Adrenal gland (tissue), 5 donors: ENCODE measurements around the gene POLR2J2.
"Not testable (repeated sequence)": the region's sequence is repeated elsewhere in the genome, so short reads cannot be mapped to it uniquely, and the experiment has no call there.

Source experiments
- POLR2A ChIP-seq, 2 donors: fragments of 450-650 bp; IDR thresholded peaks; one replicate each; pipeline ENCODE4 v1.6.1; 2017; ENCODE audit warnings: antibody characterized with exemption in 2 of 2, mild to moderate bottlenecking in 2 of 2, moderate library complexity in 1 of 2
- TF ChIP-seq, protein P1 (sequence below), 6 experiments: fragments of 450-650 bp in 4 of 6; fragments of 200-600 bp in 2 of 6; sonication (generic) in 1 of 6; IDR thresholded peaks; 1 replicate in 5 of 6; 2 replicates in 1 of 6; pipeline versions ENCODE4 v1.5.1 to v1.8.0; 2016 to 2021; ENCODE audit warnings: antibody characterized with exemption in 6 of 6, mild to moderate bottlenecking in 2 of 6, moderate library complexity in 1 of 6
- donor health status: DM: no; HTN: no; CAD: no.

DNA sequence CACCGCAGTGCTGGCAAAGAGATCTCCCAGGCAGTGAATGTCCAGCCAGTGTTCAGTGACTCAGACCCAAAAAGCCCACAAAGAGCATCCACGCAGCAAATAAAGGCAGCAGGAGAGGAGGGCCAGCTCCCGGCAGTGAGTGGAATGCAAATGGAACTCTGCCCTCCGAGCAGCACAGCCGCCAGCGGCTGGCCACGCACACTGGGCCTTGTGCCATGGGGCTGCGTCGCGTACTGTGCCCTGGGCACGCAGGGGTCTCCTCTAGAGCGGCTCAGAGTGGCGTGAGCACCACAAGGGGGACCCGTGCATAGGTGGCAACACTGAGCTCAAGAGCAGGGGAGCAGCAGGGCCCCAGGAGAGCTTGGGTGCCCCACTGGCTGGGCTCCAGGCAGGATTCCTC, 3.9 kb downstream of the POLR2J2 start:
- TF ChIP-seq, protein P1, sequence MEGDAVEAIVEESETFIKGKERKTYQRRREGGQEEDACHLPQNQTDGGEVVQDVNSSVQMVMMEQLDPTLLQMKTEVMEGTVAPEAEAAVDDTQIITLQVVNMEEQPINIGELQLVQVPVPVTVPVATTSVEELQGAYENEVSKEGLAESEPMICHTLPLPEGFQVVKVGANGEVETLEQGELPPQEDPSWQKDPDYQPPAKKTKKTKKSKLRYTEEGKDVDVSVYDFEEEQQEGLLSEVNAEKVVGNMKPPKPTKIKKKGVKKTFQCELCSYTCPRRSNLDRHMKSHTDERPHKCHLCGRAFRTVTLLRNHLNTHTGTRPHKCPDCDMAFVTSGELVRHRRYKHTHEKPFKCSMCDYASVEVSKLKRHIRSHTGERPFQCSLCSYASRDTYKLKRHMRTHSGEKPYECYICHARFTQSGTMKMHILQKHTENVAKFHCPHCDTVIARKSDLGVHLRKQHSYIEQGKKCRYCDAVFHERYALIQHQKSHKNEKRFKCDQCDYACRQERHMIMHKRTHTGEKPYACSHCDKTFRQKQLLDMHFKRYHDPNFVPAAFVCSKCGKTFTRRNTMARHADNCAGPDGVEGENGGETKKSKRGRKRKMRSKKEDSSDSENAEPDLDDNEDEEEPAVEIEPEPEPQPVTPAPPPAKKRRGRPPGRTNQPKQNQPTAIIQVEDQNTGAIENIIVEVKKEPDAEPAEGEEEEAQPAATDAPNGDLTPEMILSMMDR (IDR thresholded peaks at IDR 0.05) = not testable (repeated sequence)
- not testable (repeated sequence) for TF ChIP-seq POLR2A (IDR thresholded peaks at IDR 0.05)
